Fibroblast of lung (primary cell): ENCODE data around the gene ATG14.

Experiments
- EZH2 ChIP-seq: IDR thresholded peaks from 2 replicates; pipeline ENCODE4 v1.5.1; 2012; ENCODE audit warnings: low read length, control low read depth, mild to moderate bottlenecking; ENCODE audit errors: missing control alignments
- TF ChIP-seq, protein P1 (sequence below), 2 donors: IDR thresholded peaks in 1 of 2; conservative IDR thresholded peaks in 1 of 2; 1 replicate in 1 of 2; 2 replicates in 1 of 2; pipeline ENCODE4 v1.5.1; 2011 to 2012; ENCODE audit warnings: low read length in 2 of 2, control low read depth in 1 of 2, inconsistent platforms in 1 of 2, low read depth in 1 of 2, mild to moderate bottlenecking in 1 of 2

DNA sequence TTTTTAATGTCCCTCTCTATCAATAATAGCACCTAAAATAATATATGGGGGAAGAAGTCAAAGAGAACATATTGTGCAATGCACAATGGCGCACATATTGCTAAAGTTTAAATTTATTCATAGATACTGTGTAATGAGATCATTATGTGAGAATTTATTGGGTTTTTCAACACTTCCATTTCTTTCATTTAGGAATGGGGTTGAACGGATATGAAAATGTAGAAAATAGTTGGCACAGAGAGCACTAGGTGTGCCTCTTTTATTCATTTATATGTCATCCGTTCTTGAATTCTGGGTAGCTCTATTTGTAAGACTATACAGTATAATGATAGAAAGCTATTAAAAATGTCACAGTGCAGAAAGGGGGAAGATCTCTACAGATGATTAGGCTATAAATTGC is 63.9 kb downstream of the ATG14 start:
- TF ChIP-seq, protein P1, sequence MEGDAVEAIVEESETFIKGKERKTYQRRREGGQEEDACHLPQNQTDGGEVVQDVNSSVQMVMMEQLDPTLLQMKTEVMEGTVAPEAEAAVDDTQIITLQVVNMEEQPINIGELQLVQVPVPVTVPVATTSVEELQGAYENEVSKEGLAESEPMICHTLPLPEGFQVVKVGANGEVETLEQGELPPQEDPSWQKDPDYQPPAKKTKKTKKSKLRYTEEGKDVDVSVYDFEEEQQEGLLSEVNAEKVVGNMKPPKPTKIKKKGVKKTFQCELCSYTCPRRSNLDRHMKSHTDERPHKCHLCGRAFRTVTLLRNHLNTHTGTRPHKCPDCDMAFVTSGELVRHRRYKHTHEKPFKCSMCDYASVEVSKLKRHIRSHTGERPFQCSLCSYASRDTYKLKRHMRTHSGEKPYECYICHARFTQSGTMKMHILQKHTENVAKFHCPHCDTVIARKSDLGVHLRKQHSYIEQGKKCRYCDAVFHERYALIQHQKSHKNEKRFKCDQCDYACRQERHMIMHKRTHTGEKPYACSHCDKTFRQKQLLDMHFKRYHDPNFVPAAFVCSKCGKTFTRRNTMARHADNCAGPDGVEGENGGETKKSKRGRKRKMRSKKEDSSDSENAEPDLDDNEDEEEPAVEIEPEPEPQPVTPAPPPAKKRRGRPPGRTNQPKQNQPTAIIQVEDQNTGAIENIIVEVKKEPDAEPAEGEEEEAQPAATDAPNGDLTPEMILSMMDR (conservative IDR thresholded peaks at IDR 0.05 in 1 of 2, IDR thresholded peaks at IDR 0.05 in 1 of 2; ENCODE audit: low read depth in 1 of 2, low read length in 2 of 2): no peak
- TF ChIP-seq EZH2: no peak
